Measurements from ENCODE around the gene RORC.

- TF ChIP-seq CTCF (IDR thresholded peaks at IDR 0.05) (no peak), POLR2A (IDR thresholded peaks at IDR 0.05) (no peak)
Measured at GRCh38 chr1:151855933-151856332, 24.3 kb upstream of the RORC start.
